HG03439 (cell line): ENCODE data around the gene BICRA.
"Not testable (repeated sequence)": the region's sequence is repeated elsewhere in the genome, so short reads cannot be mapped to it uniquely, and the experiment has no call there.

Experiments
- ATAC-seq: cut with Tn5 transposase; IDR thresholded peaks from one replicate; pipeline ENCODE4 v1.9.1; 2021; ENCODE audit warnings: mild to moderate bottlenecking, moderate library complexity; ENCODE audit not compliant: unreplicated experiment

BICRA gene

DNA sequence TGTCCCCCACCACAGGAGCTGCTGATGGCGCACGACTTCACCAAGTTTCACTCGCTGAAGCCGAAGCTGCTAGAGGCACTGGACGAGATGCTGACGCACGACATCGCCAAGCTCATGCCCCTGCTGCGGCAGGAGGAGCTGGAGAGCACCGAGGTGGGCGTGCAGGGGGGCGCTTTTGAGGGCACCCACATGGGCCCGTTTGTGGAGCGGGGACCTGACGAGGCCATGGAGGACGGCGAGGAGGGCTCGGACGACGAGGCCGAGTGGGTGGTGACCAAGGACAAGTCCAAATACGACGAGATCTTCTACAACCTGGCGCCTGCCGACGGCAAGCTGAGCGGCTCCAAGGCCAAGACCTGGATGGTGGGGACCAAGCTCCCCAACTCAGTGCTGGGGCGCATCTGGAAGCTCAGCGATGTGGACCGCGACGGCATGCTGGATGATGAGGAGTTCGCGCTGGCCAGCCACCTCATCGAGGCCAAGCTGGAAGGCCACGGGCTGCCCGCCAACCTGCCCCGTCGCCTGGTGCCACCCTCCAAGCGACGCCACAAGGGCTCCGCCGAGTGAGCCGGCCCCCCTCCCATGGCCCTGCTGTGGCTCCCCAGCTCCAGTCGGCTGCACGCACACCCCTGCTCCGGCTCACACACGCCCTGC, 132.1 kb downstream of the BICRA start:
- ATAC-seq: no peak

DNA sequence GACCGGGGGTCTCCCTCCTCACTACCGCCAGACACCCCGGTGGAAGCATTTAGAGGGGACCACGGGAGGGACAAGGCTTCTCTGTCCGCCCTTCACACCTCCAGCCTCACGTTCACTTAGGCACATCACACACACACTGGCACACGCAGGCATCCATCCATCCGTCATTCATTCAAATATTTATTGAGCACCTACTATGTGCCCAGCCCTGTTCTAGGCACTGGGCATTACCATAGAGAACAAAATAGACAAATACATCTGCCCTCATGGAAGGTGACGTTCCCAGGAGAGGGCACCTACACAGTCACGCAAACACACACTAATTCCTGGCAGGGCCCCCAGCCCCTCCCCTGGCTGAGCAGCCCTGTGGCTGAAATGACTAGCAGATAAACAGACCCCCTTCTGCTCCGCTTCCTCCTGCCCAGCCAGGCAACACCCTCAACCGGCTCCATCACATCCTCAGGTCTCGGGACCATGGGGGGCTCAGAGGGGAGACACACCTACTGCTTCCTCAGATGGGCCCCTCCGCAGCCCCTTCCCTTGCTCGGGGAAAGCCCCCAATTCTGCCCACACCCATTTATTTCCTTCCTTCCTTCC, 132.7 kb downstream of the BICRA start:
- no peak for ATAC-seq

- no peak for ATAC-seq
Observed at GRCh38 chr19:47742634-47743033, 133.7 kb downstream of the BICRA start.

GRCh38 chr19:47745010-47745901, 136.3 kb downstream of the BICRA start, which contains the start of gene NOP53:
Gene NOP53 (plus strand): TSS chr19:47745546. CDS start chr19:47745560, 14 bp downstream.
- peak; percentile 67 for ATAC-seq

GRCh38 chr19:47746129-47746528, 137.2 kb downstream of the BICRA start:
- not testable (repeated sequence) for ATAC-seq

DNA sequence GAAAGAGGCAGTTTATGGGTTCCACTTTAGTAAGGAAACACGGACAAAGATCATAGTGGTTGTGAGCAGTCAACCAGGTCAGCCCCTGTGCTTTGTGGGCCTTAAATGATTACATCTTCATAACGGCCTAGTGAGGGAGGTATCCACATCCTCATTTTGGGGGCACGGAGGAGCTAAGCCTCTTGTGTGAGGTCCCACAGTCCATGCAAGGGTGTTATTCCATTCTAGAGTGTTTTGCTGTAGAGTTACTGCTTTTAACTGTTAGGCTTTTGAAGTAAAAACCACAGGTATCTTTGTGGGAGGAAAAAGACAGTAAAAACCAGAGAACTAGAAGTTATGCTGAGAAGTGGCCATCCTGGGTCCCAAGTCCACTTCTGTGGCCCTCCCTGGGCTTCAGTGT, 140.4 kb downstream of the BICRA start:
- ATAC-seq: no peak

DNA sequence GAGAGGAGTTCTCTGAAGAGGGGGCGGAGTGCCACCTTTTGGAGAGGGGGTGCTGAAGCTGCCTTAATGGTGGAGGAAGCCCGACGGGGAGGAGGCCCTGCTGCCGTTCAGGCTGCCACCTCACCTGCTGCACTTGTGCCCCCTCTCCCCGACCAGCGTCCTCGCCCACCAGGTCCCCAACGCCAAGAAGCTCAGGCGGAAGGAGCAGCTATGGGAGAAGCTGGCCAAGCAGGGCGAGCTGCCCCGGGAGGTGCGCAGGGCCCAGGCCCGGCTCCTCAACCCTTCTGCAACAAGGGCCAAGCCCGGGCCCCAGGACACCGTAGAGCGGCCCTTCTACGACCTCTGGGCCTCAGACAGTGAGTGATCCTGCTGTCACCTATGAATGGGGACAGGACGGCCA, 141.8 kb downstream of the BICRA start:
- ATAC-seq: no peak

- ATAC-seq: no peak
Observed at GRCh38 chr19:47752440-47753211, 143.7 kb downstream of the BICRA start.
